AG04449 (cell line): Measurements from ENCODE around the gene AOPEP.

ENCODE experiments used
- CTCF ChIA-PET: fragments of 350-600 bp; formaldehyde crosslinking; extraction: SDS; loops from one replicate; lab custom pipeline; 2021; ENCODE audit warnings: antibody characterized with exemption; lab: Yijun Ruan, JAX
- POLR2A ChIA-PET: fragments of 400-600, 350-600 bp; formaldehyde crosslinking; extraction: SDS; loops from one replicate; lab custom pipeline; 2020; ENCODE audit warnings: antibody characterized with exemption, inconsistent platforms; lab: Yijun Ruan, JAX
- DNase-seq: peaks from one replicate; pipeline ENCODE4 v3.0.0-alpha.2; 2010; ENCODE audit warnings: low read depth, low spot score
- H3K4me3 ChIP-seq: 2 replicates; pipeline ENCODE4 v1.5.1; 2011; ENCODE audit warnings: low read depth, mild to moderate bottlenecking, control low read depth, low read length
- TF ChIP-seq, protein P1 (sequence below): IDR thresholded peaks from one replicate; pipeline ENCODE4 v1.5.1; 2011; ENCODE audit warnings: mild to moderate bottlenecking, moderate library complexity, low read length, control low read depth, inconsistent platforms; ENCODE audit not compliant: insufficient read depth; ENCODE audit errors: missing control alignments

Gene AOPEP

DNA sequence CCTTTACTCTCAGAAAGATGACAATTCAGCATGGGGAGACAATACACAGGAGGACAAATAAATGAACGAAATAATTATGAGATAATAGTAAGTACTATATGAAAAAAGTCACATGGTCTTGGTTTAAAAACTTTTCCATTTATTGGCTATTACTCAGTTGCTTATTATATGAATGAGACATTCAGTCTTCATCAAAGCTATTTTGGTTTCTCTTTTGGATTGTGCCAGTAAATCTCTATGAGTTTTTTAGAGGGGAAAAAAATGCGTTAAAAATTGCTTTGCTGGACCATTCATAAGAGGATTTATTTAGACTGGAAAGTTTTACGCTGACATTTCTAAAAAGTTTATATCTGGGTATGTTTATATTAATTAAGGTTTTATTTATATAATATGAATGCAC, 137.7 kb downstream of the AOPEP start:
- DNase-seq: no peak
- ChIA-PET CTCF (interaction anchor here (0.6 to 1.3 kb wide), 4 partner anchors 17 to 183 kb away, joined by 3 to 5 read pairs (median 3); no protein-coding TSS in a partner anchor), POLR2A (no interaction called here)
- no peak overlapping the region for H3K4me3 ChIP-seq
- TF ChIP-seq, protein P1, sequence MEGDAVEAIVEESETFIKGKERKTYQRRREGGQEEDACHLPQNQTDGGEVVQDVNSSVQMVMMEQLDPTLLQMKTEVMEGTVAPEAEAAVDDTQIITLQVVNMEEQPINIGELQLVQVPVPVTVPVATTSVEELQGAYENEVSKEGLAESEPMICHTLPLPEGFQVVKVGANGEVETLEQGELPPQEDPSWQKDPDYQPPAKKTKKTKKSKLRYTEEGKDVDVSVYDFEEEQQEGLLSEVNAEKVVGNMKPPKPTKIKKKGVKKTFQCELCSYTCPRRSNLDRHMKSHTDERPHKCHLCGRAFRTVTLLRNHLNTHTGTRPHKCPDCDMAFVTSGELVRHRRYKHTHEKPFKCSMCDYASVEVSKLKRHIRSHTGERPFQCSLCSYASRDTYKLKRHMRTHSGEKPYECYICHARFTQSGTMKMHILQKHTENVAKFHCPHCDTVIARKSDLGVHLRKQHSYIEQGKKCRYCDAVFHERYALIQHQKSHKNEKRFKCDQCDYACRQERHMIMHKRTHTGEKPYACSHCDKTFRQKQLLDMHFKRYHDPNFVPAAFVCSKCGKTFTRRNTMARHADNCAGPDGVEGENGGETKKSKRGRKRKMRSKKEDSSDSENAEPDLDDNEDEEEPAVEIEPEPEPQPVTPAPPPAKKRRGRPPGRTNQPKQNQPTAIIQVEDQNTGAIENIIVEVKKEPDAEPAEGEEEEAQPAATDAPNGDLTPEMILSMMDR: no peak

DNA sequence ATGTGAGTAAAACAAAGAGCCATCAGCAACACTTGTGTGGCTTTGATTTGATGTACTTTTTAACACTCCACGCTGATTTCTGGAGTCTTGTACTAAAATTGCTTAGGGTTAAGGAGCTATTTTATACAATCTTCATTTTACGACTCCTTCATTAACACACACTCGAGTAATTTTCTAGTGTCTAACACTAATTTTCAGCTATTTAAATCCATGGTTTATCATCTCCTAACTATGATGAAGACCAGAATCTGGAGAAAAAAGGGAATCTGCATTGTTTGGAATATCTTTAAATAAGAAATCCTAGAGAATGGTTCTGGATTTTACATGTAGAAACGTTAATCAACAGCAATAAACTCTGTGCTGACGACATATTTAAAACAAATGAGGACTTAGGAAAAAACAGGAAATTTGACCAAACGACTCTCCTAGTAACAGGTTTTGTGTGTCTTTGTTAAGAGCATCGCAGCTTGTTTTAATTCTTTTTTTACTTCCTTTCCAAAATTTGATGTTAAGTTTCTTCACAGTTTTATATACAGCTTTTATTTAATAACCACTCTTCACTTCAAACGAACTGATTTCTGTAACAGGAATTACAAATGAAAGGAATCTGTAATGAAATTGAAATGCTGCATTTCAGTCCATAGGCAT, 138.5 kb downstream of the AOPEP start:
- ChIA-PET CTCF (interaction anchor here (0.6 to 1.3 kb wide), 2 partner anchors 83 to 184 kb away, joined by 3 to 5 read pairs; no protein-coding TSS in a partner anchor), POLR2A (no interaction called here)
- H3K4me3 ChIP-seq: no peak overlapping the region
- TF ChIP-seq, protein P1: no peak
- DNase-seq: no peak

DNA sequence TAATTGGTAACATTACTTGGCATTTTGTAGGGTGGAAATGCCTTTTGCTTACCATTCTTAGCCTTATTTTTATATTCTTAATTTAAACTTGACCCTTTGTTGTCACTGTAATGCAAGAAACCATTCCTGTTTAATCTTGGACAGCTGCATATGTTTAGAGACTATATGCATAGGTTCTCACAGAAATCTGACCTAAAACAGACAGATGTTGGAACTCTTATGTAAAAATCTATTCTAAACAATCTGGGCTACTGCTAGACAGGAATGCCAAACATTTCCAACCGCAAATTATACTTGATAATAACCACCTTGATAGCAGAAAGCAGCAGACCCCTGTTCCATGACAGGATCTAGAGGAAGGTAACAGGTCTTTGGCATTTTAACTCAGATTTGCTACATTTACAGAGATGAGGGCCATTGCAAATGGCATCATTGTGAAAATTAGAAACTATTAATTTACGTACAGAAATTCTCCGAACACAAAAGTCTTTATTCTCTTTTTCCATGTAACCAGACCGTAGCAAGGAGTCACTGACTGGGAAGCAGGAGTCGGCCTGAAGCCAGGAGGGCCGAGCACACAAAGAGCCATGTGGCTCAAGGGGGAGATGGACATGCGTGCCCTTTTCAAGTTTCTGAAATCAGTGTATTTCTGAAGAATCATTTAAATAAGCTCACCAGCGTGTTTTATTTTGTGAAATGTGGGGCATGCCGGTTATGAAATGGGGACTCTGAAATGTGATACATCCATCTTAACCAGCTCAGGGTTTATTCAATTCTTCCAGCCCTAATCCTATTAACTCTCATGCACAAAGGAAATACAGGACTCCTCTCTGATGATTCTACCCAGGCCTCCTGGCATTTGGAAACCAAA, 139.3 kb downstream of the AOPEP start:
- POLR2A ChIA-PET: no interaction called here
- CTCF ChIA-PET: interaction anchor here (0.7 to 1.6 kb wide), 7 partner anchors 12 to 185 kb away, joined by 4 to 5 read pairs (median 5); no protein-coding TSS in a partner anchor
- no peak overlapping the region for H3K4me3 ChIP-seq
- no peak for DNase-seq
- TF ChIP-seq, protein P1: no peak

DNA sequence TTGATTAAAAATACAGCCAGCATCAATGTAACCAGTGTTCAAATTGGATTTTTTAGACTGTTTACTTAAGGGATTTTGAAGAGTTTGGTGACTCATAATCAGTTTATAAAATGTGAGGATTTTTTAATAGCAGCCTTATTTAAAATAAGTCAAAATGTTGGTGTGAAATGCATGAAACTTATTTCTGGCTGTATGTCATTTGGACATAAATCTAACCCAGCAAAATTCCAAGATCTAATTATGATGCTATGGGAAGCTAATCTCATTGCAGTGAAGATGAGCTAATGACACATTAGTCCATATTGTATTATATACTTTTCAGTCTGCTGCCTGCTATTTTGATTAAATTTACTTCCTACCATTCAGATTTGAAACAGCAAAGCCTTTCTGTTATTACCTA, 140.3 kb downstream of the AOPEP start:
- DNase-seq: no peak
- CTCF ChIA-PET: interaction anchor here (0.6 to 1.6 kb wide), 6 partner anchors 13 to 186 kb away, joined by 3 to 5 read pairs (median 5); no protein-coding TSS in a partner anchor
- no peak overlapping the region for H3K4me3 ChIP-seq
- TF ChIP-seq, protein P1: no peak
- POLR2A ChIA-PET: interaction anchor here (1.0 to 1.7 kb wide), 2 partner anchors 34 to 56 kb away, joined by 3 to 4 read pairs; no protein-coding TSS in a partner anchor

DNA sequence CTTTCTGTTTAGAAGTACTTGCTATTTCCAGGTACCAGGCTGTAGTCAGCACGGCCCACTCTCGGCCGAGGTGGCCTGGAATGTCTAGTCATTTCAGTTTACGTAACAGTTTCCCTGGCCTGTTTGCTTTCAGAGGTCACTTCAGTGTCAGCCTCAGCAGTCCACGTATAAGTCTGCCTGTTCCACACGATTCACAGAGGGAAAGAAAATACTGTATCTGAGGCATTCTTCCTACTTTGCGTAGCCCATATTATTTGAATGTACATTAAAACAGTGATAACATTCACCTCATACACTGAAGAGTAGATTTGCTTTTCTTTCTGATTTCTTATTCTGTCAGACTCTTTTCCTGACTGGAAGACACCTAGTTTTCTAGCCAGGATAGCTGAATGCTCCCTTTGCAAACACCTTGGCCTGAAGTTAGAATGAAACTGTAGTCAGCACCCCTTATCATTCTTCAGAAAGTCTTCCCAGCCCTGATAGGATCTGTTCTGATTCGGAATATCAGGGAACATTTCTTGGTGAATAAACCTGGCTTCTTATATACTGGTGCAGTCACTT, 140.9 kb downstream of the AOPEP start:
- POLR2A ChIA-PET: interaction anchor here (0.8 to 1.7 kb wide), 4 partner anchors 34 to 65 kb away, joined by 3 to 5 read pairs (median 4); no protein-coding TSS in a partner anchor
- CTCF ChIA-PET: interaction anchor here (0.6 to 1.6 kb wide), 3 partner anchors 54 to 158 kb away, joined by 3 to 5 read pairs (median 5); no protein-coding TSS in a partner anchor

More for the DNA sequence above, 140.9 kb downstream of the AOPEP start:
- TF ChIP-seq, protein P1: no peak
- no peak overlapping the region for H3K4me3 ChIP-seq
- DNase-seq: peak; percentile 76
